NCI-H128 (cell line): ENCODE data around the gene TPRKB.
"Not testable (repeated sequence)": the region's sequence is repeated elsewhere in the genome, so short reads cannot be mapped to it uniquely, and the experiment has no call there.

Experiments
- DNase-seq: peaks from one replicate; lab custom pipeline; 2025; ENCODE audit not compliant: unreplicated experiment; lab: John Stamatoyannopoulos, UW

Gene TPRKB

GRCh38 chr2:73736855-73737779, at the start of gene TPRKB:
TPRKB (minus strand) TSS chr2:73737345; CDS start chr2:73734569, 2,776 bp downstream.
- DNase-seq: peak; percentile 90

- not testable (repeated sequence) for DNase-seq
These were observed 46.7 kb upstream of the TPRKB start, which contains the start of gene C2orf78 for GRCh38 chr2:73783883-73784282. C2orf78 (plus strand) TSS chr2:73784183; CDS start chr2:73784310, 127 bp downstream.

GRCh38 chr2:73783402-73783801, 46.3 kb upstream of the TPRKB start:
- not testable (repeated sequence) for DNase-seq

GRCh38 chr2:73780237-73780582, 43.1 kb upstream of the TPRKB start:
- DNase-seq: no peak

- DNase-seq: peak; percentile 96
These were observed 42.5 kb upstream of the TPRKB start, which contains the start of gene DUSP11 for GRCh38 chr2:73779467-73780236. DUSP11 (minus strand) TSS chr2:73780103; CDS start chr2:73779974, 129 bp downstream.

GRCh38 chr2:73778867-73779466, 41.8 kb upstream of the TPRKB start:
- not testable (repeated sequence) for DNase-seq

- DNase-seq: no peak
These were observed 39.8 kb upstream of the TPRKB start for GRCh38 chr2:73776869-73777519.

- no peak for DNase-seq
These were observed 39.2 kb upstream of the TPRKB start for GRCh38 chr2:73776381-73776780.

- DNase-seq: no peak
These were observed 35.7 kb upstream of the TPRKB start for GRCh38 chr2:73772819-73773218.

GRCh38 chr2:73770725-73771124, 33.6 kb upstream of the TPRKB start:
- DNase-seq: no peak

GRCh38 chr2:73766994-73767393, 29.8 kb upstream of the TPRKB start:
- DNase-seq: no peak

GRCh38 chr2:73766349-73766748, 29.2 kb upstream of the TPRKB start:
- DNase-seq: no peak

- DNase-seq: no peak
These were observed 27.8 kb upstream of the TPRKB start for GRCh38 chr2:73764945-73765344.

GRCh38 chr2:73762571-73762970, 25.4 kb upstream of the TPRKB start:
- no peak for DNase-seq

GRCh38 chr2:73759904-73760303, 22.8 kb upstream of the TPRKB start:
- no peak for DNase-seq

- DNase-seq: no peak
These were observed 22.2 kb upstream of the TPRKB start for GRCh38 chr2:73759285-73759764.

GRCh38 chr2:73754332-73754731, 17.2 kb upstream of the TPRKB start:
- not testable (repeated sequence) for DNase-seq

GRCh38 chr2:73749314-73749713, 12.2 kb upstream of the TPRKB start:
- no peak for DNase-seq

- no peak for DNase-seq
These were observed 9.7 kb upstream of the TPRKB start for GRCh38 chr2:73746877-73747208.

GRCh38 chr2:73746015-73746876, 9.1 kb upstream of the TPRKB start:
- no peak for DNase-seq
